ENCODE measurements around the gene NPHP4.

NPHP4 gene

DNA sequence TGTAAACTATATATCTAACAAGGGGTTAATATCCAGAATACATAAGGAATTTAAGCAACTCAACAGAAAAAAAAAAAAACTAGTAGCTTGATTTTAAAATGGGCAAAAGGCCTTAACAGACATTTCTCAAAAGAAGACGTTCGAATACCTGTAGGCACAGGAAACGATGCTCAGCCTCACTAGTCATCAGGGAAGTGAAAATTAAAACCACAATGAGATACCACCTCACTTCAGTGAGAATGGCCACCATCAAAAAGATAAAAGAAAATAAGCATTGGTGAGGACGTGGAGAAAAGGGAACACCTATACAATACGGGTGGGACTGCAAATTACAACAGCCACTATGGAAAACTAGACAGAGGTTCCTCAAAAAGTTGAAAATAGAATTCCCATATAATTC is 37.3 kb downstream of the NPHP4 start:
- in situ Hi-C loops (cut with MboI; ENCODE audit: low sequenced_read_pairs): loop anchor here (25.0 kb wide), 1 partner anchor 443 kb away; no protein-coding TSS in a partner anchor

DNA sequence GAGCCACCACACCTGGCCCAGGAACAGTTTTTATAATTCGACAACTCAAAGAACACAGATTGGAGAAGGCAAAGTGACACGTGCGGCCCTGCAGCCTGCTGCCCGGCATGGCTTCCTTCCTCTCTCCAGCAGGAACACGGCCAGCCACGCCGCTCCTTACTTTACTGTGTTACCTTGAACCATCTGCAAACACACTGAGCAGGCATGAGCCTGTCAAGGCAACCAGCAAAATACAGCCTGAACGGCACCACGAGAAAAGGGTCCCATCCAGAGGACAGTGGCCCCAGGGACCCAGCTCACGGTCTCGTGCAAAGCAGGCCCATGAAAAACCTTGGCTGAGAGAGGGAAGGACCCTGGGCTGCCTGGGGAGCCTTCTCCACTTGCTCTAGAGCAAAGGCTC is 38.8 kb downstream of the NPHP4 start:
- in situ Hi-C loops (cut with MboI; ENCODE audit: low sequenced_read_pairs): loop anchor here (25.0 kb wide), 1 partner anchor 441 kb away; no protein-coding TSS in a partner anchor

DNA sequence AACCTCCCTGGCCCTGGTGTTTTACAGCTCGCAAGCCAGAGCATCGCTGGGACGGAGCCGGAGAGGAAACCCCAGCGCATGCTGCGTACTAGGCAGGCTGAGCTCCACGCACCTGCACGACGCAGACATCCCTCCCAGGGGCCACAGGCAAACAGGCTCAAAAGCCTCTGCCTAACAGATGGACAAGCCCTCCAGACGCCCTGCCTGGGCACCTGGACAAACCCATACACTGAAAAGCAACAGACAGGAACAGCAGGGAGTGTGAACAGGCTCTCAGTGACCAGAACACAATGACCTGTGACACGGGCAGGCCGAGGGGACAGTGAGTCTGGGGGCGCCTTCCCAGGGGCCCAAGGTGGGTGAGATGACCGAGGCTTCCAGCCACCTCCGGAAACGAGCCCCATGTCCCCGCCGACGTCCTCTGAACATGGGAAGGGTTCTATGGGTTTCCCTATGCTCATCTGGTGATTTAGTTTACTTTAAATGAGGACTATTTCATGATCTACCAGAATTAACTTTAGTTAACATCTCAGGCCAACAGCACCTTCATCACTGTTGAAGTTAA is 40.3 kb downstream of the NPHP4 start:
- in situ Hi-C loops (cut with MboI; ENCODE audit: low sequenced_read_pairs): loop anchor here (25.0 kb wide), 1 partner anchor 440 kb away; no protein-coding TSS in a partner anchor

GRCh38 chr1:5950994-5951785 is 41.0 kb downstream of the NPHP4 start:
- in situ Hi-C loops (cut with MboI; ENCODE audit: low sequenced_read_pairs): loop anchor here (25.0 kb wide), 1 partner anchor 439 kb away; no protein-coding TSS in a partner anchor

GRCh38 chr1:5950201-5950895 is 41.9 kb downstream of the NPHP4 start:
- in situ Hi-C loops (cut with MboI; ENCODE audit: low sequenced_read_pairs): loop anchor here (25.0 kb wide), 1 partner anchor 438 kb away; no protein-coding TSS in a partner anchor

GRCh38 chr1:5949761-5950100 is 42.5 kb downstream of the NPHP4 start:
- in situ Hi-C loops (cut with MboI; ENCODE audit: low sequenced_read_pairs): loop anchor here (25.0 kb wide), 1 partner anchor 437 kb away; no protein-coding TSS in a partner anchor

GRCh38 chr1:5949085-5949760 is 43.0 kb downstream of the NPHP4 start:
- in situ Hi-C loops (cut with MboI; ENCODE audit: low sequenced_read_pairs): no loop called here

GRCh38 chr1:5948681-5949005 is 43.6 kb downstream of the NPHP4 start:
- in situ Hi-C loops (cut with MboI; ENCODE audit: low sequenced_read_pairs): no loop called here

DNA sequence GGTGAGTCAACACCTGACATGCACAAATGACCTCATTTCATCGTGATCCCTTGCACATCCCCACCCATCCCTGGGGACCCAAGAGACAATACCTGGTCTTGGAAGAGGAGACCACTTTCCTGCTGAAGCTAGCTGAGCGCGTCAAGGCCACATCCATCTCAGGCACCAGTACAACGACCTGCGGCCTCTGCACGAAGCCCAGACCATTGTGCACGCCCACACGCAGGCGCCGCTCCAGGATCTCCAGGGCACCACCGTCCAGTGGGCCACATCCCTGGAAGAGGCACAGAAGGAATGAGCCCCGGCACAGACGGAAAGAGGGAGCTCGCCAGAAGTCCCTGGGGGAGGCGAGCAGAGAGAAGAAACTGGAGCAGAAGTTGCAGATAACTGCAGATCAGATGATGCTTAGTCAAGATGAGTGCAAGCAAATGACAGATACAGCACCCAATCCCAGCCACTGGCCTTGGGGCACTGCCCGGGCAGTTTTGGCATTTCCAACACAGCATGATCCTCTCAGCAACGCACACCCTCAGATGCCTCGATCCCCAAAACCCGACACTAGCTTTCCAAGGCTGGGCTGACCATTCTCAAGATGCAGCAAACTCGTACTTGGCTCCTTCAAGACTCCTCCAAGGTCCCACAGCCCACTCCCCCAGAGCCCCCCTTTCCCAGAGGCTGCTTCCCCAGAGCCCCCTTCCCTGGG is 44.1 kb downstream of the NPHP4 start:
- in situ Hi-C loops (cut with MboI; ENCODE audit: low sequenced_read_pairs): no loop called here

DNA sequence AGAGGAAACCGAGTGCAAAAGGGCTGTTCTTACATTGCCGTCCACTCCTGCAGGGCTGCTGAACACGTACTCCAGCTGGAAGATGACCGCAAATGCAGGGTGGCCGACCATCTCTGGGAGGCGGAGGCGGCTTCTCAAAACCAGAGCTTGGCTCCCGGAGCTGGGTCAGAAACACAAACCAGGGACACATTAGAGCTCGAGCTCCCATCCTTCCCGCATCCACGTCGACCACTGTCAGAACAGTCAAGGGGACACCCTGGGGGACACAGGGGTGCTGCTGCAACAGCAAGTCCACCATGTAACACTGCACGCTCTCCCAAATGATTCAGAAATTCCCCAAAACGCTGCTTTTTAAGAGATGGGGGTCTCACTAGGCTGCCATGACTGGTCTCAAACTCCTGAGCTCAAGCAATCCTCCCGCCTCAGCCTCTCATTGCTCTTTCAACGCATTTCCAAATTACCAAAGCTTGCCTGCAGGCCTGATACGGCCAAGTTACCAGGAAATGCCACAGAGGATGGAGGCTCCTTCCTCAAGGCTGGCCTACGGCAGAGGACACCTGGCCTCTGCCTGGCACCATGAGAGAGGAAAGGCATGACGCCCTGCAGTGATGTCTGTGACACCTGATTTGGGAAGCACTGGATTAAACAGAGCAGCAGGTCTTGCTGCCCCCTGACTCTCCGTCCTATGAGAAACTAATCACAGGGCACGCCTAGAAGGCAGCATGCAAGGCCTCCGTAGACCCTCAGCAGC is 45.0 kb downstream of the NPHP4 start:
- in situ Hi-C loops (cut with MboI; ENCODE audit: low sequenced_read_pairs): no loop called here

- in situ Hi-C loops (cut with MboI; ENCODE audit: low sequenced_read_pairs): no loop called here
Measured at GRCh38 chr1:5945445-5945844, 46.8 kb downstream of the NPHP4 start.

GRCh38 chr1:5944843-5945167 is 47.4 kb downstream of the NPHP4 start:
- in situ Hi-C loops (cut with MboI; ENCODE audit: low sequenced_read_pairs): no loop called here

DNA sequence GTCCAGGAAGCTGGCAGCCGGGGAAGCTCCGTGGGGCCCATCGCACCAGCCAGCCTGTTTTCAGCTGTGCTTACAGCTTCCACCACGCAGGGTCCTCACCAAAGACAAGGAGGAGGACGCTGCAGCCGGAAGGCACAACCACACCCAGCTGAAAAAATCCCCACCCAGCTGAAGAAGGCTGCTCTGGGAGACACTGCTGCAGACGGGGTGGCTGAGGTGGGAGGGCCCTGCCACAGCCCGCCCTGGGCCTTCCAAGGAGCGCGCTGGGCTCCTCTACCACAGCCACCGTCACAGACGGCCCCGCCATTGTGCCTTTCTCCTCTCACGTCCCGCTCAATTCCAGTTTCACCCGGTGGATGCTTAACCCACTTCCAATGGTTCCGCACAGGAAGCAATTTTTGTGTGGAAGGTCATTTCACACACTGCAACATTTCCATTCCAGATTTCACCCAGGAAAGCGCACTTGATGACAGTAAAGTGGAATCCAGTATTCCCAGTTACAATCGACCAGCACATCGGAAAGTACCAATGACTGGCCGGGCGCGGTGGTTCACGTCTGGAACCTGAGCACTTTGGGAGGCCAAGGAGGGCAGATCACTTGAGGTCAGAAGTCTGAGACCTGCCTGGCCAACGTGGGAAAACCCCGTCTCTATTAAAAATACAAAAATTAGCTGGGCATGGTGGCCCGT is 47.9 kb downstream of the NPHP4 start:
- in situ Hi-C loops (cut with MboI; ENCODE audit: low sequenced_read_pairs): no loop called here

- in situ Hi-C loops (cut with MboI; ENCODE audit: low sequenced_read_pairs): no loop called here
Measured at GRCh38 chr1:5943343-5944124, 48.7 kb downstream of the NPHP4 start.

DNA sequence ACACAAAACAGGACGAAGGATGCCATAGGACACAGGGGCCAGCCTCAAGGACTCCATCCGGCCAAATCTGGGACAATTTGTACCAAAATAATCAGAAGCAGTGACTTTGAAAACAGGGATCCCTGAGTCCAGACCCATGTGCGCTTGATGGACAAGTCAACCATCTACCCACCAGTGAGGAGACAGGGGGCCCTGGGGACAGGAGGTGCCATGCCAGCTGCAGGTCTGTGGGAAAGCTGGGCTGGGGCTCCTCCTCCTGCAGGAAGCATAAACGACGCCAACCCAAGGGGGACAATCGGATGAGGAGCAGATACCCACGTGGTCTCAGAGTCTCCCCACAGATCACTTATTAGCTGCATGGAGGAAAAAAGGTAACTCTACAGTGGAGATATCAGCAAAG is 50.6 kb downstream of the NPHP4 start:
- in situ Hi-C loops (cut with MboI; ENCODE audit: low sequenced_read_pairs): no loop called here

DNA sequence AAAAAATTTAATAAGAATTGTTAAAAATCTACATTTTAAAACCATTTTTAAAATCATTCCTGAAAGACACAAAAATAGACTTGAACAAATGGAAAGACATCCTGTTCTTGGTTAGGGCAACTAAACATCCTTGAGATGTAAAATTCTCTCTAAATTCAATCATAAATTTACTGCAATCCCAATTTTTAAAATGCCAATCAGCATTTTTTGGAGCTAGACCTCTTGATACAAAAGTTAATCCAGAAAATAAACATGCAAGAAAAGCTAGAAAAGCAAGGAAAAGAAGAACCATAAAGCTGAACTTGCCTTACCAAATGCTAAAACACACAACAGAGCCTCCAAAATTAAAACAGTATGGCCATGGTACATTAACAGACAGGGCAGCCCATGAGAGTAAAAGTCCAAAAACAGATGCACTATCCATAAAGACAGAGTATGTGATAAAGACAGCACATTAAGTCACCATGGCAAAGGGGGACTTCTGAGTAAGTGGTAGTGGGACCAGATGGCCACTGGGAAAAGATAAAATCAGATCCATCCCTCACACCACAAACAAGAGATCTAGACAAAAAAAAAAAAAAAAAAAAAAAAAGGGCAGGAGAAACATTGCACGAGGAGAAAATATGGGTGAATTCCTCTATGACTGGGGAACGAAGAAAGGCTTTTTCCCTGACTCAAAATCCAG is 51.4 kb downstream of the NPHP4 start:
- in situ Hi-C loops (cut with MboI; ENCODE audit: low sequenced_read_pairs): no loop called here

DNA sequence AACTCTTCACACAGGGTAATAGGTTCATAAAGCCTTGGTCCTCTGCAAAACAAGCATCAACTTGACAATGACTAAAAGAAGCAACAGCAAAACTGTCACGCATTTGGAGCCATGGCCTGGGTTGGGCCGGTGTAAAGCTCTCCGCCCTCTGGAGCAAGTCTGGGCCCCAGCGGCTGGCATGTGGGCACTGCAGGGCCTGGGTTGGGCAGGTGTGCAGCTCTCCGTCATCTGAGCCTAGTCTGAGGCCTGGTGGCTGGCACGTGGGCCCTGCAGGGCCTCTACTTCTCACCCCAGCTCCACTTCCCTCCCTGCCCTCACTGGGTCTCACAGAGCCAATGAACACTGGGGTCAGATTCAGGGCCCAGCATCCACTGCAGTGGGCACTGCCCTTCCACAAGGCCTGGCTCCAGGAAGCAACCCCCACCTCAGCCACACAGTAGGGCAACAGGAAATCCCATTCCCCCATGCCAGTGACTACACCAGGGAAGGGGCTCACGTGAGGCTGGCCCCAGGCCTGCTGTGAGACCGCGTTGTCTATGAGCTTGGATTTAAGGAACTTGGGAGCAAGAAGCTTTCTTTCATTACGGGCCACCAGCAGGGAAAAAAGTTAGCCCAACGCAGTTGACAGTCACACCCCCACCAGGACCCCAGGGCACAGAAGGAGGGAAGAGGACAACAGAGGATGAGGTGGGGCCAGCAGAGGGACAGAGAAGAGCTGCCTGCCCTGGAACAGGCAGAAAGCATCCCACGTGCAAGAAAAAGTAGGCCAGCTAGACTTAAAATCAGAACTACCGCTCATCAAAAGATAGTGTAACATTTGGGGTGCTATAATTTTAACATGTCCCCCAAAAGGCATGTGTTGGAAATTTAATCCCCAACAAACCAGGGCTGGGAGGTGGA is 52.7 kb downstream of the NPHP4 start:
- in situ Hi-C loops (cut with MboI; ENCODE audit: low sequenced_read_pairs): no loop called here

All from HL-60/S4 (cell line).